Kidney (tissue), 14 donors: Measurements from ENCODE around the gene LIPC. TPM values are rescaled to one million over a fixed set of nuclear protein-coding genes. Genes with fewer than 3 reads are reported as not detected.

Experiments
- DNase-seq, 5 donors: peaks; one replicate each; pipeline ENCODE4 v3.0.0-alpha.2; 2013 to 2020
- FAIRE-seq: peaks from 2 replicates; lab custom pipeline; 2012; peaks lifted over from hg19 to GRCh38; lab: Jason Lieb, UNC
- H3K27ac ChIP-seq, 2 donors: one replicate each; pipeline ENCODE4 v1.7.0; 2013; ENCODE audit warnings: low read depth in 2 of 2, low read length in 2 of 2, inconsistent platforms in 1 of 2
- H3K27me3 ChIP-seq: one replicate; pipeline ENCODE4 v1.7.1; 2013; ENCODE audit warnings: low read length, inconsistent platforms; ENCODE audit not compliant: control insufficient read depth, insufficient read depth
- H3K36me3 ChIP-seq, 3 donors: one replicate each; pipeline versions ENCODE4 v1.7.0 to v1.7.1; 2013; ENCODE audit warnings: low read length in 3 of 3, control low read depth in 1 of 3, inconsistent platforms in 1 of 3; ENCODE audit not compliant: insufficient read depth in 3 of 3, control insufficient read depth in 2 of 3
- H3K4me1 ChIP-seq, 3 donors: one replicate each; pipeline versions ENCODE4 v1.7.0 to v1.7.1; 2013; ENCODE audit warnings: low read length in 3 of 3, inconsistent platforms in 1 of 3, low read depth in 1 of 3; ENCODE audit not compliant: control insufficient read depth in 2 of 3, insufficient read depth in 2 of 3
- H3K4me3 ChIP-seq, 3 donors: one replicate each; pipeline versions ENCODE4 v1.7.0 to v1.8.1; 2013; ENCODE audit warnings: low read length in 3 of 3, control low read depth in 1 of 3, inconsistent platforms in 1 of 3
- H3K9ac ChIP-seq, 3 donors: one replicate each; pipeline versions ENCODE4 v1.7.0 to v1.7.1; 2013; ENCODE audit warnings: low read length in 3 of 3, control low read depth in 1 of 3, inconsistent platforms in 1 of 3
- H3K9me3 ChIP-seq, 3 donors: one replicate each; pipeline versions ENCODE4 v1.7.0 to v1.7.1; 2013; ENCODE audit warnings: low read length in 3 of 3, control low read depth in 1 of 3, inconsistent platforms in 1 of 3; ENCODE audit not compliant: control insufficient read depth in 2 of 3, insufficient read depth in 1 of 3
- intact Hi-C: fragments of 100-400 bp; cut with DNase I; formaldehyde crosslinking; loops from one replicate; pipeline ENCODE4 v1.11.1; 2022
- polyA plus RNA-seq: library from polyadenylated mRNA; stranded (reverse); fragments of 350-450 nt; fragmentation: Illumina TruSeq; extraction: RNeasy Lipid Tissue Mini Kit (QIAGEN cat#74804); gene quantifications from one replicate; pipeline ENCODE4 v1.2.3, GENCODE V29; 2014; ENCODE audit warnings: low read depth, low replicate concordance; ENCODE audit not compliant: insufficient read depth
- total RNA-seq: library from RNA; stranded (reverse); fragmentation: NEBNext Ultra II Directional; extraction: Animal tissue kit (Norgen Biotek cat#: 25700); gene quantifications from one replicate; pipeline ENCODE4 v1.2.1, GENCODE V29; 2021
- TF ChIP-seq, protein P1 (sequence below): IDR thresholded peaks from 3 replicates; pipeline ENCODE4 v1.5.1; 2012; ENCODE audit warnings: mild to moderate bottlenecking, moderate library complexity, borderline replicate concordance; ENCODE audit not compliant: insufficient read depth; ENCODE audit errors: extremely low read depth
- donor health status: control.
- donor health status: control.
- donor health status: control.
- donor health status: control.
- donor health status: control.
- donor health status: DM: yes; HTN: yes; CAD: no.
- donor health status: Normal renal cell carcinoma (clear cell type).

LIPC gene
- total and polyA plus RNA-seq, 2 donors from 2014 or later, result 9.9 to 21.6 TPM

DNA sequence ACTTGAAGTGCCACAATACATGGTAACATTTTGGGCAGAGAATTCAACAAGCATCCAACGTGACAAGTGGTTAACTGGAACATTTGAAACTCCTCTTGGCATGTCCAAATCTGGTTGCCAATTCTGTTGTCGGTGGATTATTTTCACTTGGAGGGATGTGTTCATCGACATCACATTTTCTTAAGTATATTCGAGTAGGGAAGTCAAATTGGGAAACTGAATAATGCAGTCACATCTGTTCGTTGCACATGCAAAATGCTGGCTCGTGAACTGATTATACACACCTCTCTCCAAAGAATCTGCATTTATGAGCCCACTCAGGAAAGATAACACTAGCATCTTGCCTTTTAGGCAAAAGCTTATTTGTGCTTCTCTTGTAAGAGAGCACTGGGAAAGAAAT lies 139.7 kb downstream of the LIPC start:
- Histone ChIP-seq H3K27ac (no peak overlapping the region), H3K4me1 (no peaks in the 10 kb centered on the region), H3K9me3 (no peaks in the 10 kb centered on the region), H3K27me3 (no peaks in the 10 kb centered on the region), H3K4me3 (no peak overlapping the region), H3K9ac (no peak overlapping the region), H3K36me3 (no peaks in the 10 kb centered on the region)
- FAIRE-seq (no peak), DNase-seq (no peak)
- intact Hi-C loops, result no loop called here
- TF ChIP-seq, protein P1, sequence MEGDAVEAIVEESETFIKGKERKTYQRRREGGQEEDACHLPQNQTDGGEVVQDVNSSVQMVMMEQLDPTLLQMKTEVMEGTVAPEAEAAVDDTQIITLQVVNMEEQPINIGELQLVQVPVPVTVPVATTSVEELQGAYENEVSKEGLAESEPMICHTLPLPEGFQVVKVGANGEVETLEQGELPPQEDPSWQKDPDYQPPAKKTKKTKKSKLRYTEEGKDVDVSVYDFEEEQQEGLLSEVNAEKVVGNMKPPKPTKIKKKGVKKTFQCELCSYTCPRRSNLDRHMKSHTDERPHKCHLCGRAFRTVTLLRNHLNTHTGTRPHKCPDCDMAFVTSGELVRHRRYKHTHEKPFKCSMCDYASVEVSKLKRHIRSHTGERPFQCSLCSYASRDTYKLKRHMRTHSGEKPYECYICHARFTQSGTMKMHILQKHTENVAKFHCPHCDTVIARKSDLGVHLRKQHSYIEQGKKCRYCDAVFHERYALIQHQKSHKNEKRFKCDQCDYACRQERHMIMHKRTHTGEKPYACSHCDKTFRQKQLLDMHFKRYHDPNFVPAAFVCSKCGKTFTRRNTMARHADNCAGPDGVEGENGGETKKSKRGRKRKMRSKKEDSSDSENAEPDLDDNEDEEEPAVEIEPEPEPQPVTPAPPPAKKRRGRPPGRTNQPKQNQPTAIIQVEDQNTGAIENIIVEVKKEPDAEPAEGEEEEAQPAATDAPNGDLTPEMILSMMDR, result no peak

DNA sequence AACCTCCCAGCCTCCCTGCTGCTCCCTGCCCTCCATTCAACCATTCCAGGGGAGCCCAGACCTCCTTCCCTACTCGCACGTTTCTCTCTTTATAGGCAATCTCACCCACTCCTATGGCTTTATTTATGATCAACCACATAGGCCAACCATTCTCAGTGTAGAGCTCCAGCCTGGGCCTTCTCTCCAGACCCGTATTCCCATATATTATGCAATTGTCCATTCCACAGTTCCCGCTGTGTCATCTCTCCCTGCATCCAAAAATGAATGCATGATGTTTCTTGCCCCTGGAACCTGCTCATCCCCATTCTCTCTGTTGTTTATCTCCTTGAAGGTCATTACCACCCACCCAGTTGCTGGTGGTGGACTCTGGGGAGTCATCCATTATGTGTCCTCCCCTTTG lies 140.7 kb downstream of the LIPC start:
- FAIRE-seq, result no peak

DNA sequence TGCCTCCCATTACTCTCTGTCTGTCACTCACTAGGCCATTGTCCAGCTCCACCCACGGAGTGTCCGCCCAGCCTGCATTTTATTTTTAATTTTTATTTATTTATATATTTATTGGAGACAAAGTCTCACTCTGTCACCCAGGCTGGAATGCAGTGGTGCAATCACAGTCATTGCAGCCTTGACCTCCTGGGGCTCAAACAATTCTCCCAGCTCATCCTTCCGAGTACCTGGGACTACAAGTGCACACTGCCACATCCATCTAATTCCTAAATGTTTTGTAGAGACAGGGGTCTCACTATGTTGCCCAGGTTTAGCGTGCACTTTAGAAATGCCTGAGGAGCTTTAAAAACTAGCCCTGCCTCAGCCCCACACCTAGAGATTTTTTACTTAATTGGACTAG lies 141.5 kb downstream of the LIPC start:
- FAIRE-seq (no peak), DNase-seq (no peak)
- Histone ChIP-seq H3K9ac (no peak overlapping the region), H3K4me3 (no peak overlapping the region), H3K4me1 (no peaks in the 10 kb centered on the region), H3K9me3 (no peaks in the 10 kb centered on the region), H3K36me3 (no peaks in the 10 kb centered on the region), H3K27me3 (no peaks in the 10 kb centered on the region), H3K27ac (no peak overlapping the region)
- TF ChIP-seq, protein P1, result no peak
- intact Hi-C loops, result no loop called here

More for the DNA sequence above, 140.7 kb downstream of the LIPC start:
- H3K4me1 ChIP-seq, result no peaks in the 10 kb centered on the region
- no peak overlapping the region for H3K4me3 ChIP-seq
- no peaks in the 10 kb centered on the region for H3K27me3 ChIP-seq
- no peak overlapping the region for H3K9ac ChIP-seq
- H3K27ac ChIP-seq, result no peak overlapping the region
- no peaks in the 10 kb centered on the region for H3K36me3 ChIP-seq
- intact Hi-C loops, result no loop called here
- H3K9me3 ChIP-seq, result no peaks in the 10 kb centered on the region
- no peak for DNase-seq
- TF ChIP-seq, protein P1, result no peak

DNA sequence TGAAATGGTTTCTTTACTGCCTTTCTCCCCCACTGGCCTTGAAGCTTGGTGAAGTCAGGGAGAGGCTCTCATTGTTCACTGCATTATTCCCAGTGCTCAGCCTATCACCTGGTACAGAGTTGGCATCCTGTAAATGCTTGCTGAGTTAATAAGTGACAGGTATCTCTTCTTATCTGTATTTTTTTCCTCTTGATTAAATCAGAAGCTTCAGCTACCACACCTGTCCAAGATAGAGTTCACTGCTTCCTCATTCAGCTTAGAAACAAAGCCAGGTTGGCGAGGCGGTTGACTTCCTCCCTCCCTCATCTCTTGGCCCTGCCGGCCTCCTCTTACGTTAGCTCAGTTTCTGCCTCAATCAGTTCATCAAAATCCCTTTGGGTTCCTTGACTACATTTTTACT lies 142.8 kb downstream of the LIPC start:
- Histone ChIP-seq H3K27me3 (no peaks in the 10 kb centered on the region), H3K27ac (no peak overlapping the region), H3K4me1 (no peaks in the 10 kb centered on the region), H3K4me3 (no peak overlapping the region), H3K9me3 (no peaks in the 10 kb centered on the region), H3K9ac (no peak overlapping the region), H3K36me3 (no peaks in the 10 kb centered on the region)
- TF ChIP-seq, protein P1, result no peak
- DNase-seq, result no peak
- no peak for FAIRE-seq
- intact Hi-C loops, result no loop called here
